Right ventricle myocardium superior (tissue), 1 donor: ENCODE results near the gene DNLZ. TPM values are rescaled to one million over a fixed set of nuclear protein-coding genes. Genes with fewer than 3 reads are reported as not detected.
A peak's percentile ranks its signal among the peaks of the same experiment; 100 is the strongest.

Experiments used
- ATAC-seq: fragments of 200-7000 bp; cut with Tn5 transposase; one replicate; pipeline ENCODE4 v1.9.1; 2020; ENCODE audit warnings: mild to moderate bottlenecking; ENCODE audit not compliant: poor library complexity
- DNase-seq: peaks from one replicate; pipeline ENCODE4 v3.0.0-alpha.2; 2020
- intact Hi-C: fragments of 100-400 bp; cut with DNase I; formaldehyde crosslinking; loops from one replicate; pipeline ENCODE4 v1.11.2; 2022
- total RNA-seq: library from RNA; stranded (reverse); fragmentation: NEBNext Ultra II Directional; extraction: Animal tissue kit (Norgen Biotek cat#: 25700); gene quantifications from one replicate; pipeline ENCODE4 v1.2.1, GENCODE V29; 2021
- donor health status: DM: no; HTN: yes; CAD: no; lungs with severe emphysema.

The DNLZ gene
- total RNA-seq, 1 donor from 2014 or later, result 39.9 TPM

DNA sequence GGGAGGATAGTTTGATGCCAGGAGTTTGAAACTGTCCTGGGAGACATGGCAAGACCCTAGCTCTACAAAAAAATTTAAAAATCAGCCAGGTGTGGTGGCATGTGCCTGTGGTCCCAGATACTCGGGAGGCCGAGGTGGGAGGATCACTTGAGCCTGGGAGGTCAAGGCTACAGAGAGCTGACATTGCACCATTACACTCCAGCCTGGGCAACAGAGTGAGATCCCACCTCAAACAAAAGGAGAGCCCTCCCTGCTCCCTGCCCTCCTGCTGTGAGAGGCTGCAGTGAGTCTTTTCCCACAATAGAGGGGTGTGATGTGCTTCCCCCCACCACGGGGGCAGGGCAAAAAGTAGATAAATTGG, 49.5 kb downstream of the DNLZ start:
- no peak for DNase-seq
- intact Hi-C loops, result no loop called here

DNA sequence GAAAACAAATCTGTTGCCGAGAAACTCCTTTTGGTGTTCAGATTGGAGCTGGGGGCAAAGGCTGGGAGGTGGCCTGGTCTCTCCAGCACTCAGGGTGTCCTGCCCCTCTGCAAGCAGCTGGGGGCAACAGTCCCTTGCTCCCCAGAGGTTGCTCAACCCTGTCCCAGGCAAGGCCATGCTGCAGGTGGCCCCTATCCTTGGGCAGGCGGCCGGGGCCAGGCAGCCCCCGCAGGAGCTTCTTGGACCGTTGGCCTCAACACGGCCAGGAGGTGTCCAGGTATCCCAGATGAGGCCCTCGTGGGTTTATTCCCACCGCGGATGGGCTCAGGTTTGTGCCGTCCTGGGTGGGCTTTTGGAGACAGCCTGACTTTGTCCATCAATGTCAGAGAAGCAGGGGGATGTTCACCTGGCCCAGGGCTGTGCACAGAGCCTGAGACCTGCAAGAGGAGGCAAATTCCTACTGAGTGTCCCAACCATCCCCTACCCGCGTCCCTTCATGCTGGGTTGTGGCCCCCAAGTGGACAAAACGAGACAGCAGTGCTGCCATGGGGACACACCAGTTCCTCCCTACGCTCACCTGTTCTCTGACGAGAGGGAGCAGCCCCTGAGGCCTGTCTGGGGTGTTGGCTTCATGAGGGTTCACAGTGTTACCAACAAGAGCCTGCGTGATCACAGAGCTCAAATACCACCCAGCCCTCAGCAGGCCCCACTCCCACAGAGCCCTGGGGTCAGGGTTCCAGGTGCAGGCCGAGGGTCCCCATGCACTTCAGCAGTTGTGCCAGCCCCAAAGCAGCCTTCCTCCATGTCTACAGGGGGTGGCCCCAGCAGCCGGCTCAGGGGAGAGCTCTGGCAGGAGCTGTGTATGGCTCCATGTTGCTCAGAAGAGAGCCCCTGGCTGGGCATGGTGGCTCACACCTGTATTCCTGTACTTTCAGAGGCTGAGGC, 50.2 kb downstream of the DNLZ start:
- intact Hi-C loops, result no loop called here
- ATAC-seq (no peak), DNase-seq (no peak)

More for the DNA sequence above, 49.5 kb downstream of the DNLZ start:
- no peak for ATAC-seq

DNA sequence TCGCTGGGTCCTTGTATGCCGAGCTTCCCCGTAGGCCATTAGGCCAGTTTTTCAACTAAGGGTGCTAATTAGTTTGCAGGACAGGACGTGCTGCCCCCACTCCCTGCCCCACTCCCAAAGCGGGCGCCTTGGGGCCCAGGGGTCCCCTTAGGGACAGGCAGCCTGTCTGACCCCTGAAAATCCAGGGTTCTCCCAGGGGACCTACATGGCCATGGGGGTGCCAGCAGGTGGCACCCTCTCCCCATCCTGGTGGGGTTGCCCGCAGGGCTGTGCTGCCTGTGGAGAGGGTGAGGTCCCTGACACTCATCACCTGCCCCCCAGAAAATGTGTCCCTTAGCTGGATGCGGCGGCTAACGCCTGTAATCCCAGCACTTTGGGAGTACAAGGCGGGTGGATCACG, 51.1 kb downstream of the DNLZ start:
- DNase-seq (no peak), ATAC-seq (peak; percentile 90)
- intact Hi-C loops, result no loop called here

GRCh38 chr9:136312009-136312375, 51.6 kb downstream of the DNLZ start:
- ATAC-seq (no peak), DNase-seq (no peak)
- intact Hi-C loops, result no loop called here

GRCh38 chr9:136311051-136312008, 52.2 kb downstream of the DNLZ start:
- DNase-seq (no peak), ATAC-seq (no peak)
- intact Hi-C loops, result no loop called here

DNA sequence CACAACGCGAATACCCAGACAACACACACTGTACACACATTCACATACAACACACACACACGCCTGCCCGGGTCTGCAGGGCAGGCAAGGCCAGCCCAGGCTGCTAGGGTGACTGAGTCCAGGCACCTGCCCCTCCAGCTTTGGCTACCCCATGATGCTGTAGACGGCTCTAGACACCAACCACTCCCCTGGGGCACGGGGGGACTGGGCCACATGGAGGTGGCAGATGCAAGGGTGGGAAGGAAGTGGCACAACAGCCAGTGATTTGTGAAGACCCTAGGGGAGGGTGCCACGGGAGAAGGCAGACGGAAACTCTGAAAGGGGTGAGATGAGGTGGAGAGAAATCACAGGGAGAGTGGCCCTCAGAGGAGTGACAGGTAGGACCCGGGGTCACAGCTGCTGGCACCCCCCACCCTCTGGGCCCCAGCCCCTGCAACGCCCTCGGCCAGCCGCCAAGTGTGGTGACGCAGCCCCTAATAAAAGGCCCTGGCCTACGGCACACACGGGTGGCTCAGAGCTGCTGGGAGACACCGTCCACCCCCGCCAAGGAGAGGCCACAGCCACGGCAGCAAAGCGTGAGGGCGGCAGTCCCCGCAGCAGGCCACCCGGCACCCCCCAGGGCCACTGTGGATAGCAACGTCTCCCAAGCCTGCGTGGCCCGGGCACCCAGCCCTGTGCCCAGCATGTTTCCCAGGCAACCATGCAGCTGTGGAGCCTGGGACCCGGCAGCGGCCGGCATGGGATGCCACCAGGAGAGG, 53.1 kb downstream of the DNLZ start:
- DNase-seq, result no peak
- intact Hi-C loops, result no loop called here

GRCh38 chr9:136309806-136310220, 53.7 kb downstream of the DNLZ start:
- intact Hi-C loops, result no loop called here
- ATAC-seq (no peak), DNase-seq (no peak)

More for the DNA sequence above, 53.1 kb downstream of the DNLZ start:
- no peak for ATAC-seq

Other genes with a start within 250 kb of the DNLZ start
- gene TMEM250, start 244.9 kb downstream of the DNLZ start, total RNA-seq, result 16.4 TPM
- not detected for gene LHX3, start 158.6 kb downstream of the DNLZ start, total RNA-seq
- 7.7 TPM for gene QSOX2, start 117.9 kb downstream of the DNLZ start, total RNA-seq
- not detected for gene CCDC187, start 59.6 kb downstream of the DNLZ start, total RNA-seq
- gene GPSM1, start 36.2 kb downstream of the DNLZ start, total RNA-seq, result 50.3 TPM
- gene CARD9, start 9.9 kb upstream of the DNLZ start, total RNA-seq, result 0.78 TPM
- 3.3 TPM for gene SNAPC4, start 36.4 kb upstream of the DNLZ start, total RNA-seq
- 23.3 TPM for gene ENTR1, start 46.9 kb upstream of the DNLZ start, total RNA-seq
- 80.2 TPM for gene PMPCA, start 46.9 kb upstream of the DNLZ start, total RNA-seq
- gene INPP5E, start 76.1 kb upstream of the DNLZ start, total RNA-seq, result 10.5 TPM
- 21.4 TPM for gene SEC16A, start 119.3 kb upstream of the DNLZ start, total RNA-seq
- 16.8 TPM for gene NOTCH1, start 182.3 kb upstream of the DNLZ start, total RNA-seq